ENCODE measurements around the gene FBRSL1. TPM values are rescaled to one million over a fixed set of nuclear protein-coding genes. Genes with fewer than 3 reads are reported as not detected.
"Not testable (repeated sequence)": the region's sequence is repeated elsewhere in the genome, so short reads cannot be mapped to it uniquely, and the experiment has no call there.

FBRSL1 gene
- total RNA-seq, 1 donor from 2014 or later: 44.9 TPM

DNA sequence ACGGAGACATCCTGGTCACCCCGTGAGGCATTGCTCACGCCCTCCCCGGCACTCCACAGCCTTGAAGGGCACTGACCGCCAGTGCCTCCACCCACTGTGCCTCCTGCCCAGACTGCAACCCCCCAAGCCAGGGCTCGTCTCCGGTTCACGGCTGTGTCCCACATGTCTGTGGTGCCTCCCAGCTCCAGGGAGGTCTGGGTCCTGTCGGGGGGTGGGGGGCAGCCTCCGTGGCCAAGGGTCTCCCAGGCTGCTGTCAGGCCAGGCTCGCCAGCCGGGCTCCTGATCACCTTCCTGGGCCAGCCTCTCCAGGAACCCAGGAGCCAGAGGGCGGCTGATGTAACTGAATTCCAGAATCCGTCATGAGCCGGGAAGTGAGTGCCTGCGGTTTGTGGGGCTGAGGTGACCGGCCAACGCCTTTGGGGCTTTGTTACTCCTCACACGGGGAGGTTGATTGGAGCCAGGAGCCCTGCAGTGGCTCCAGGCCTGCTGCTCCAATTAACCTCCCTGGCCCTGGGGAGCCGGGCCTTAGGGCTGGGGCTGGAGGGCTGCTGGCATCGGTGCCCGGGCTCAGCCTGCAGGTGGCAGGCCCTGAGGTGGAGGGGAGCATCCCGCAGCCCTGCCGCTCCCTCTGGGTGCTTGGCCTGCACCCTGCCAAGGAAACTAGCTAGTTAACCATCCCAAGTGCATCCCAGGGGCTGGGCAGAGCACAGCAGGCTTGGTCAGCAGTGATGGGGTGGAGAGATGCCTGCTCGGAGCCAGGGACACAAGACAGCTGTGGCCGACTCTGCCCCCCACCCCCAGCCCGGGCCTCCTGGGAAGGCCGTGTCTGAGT, 36.4 kb upstream of the FBRSL1 start:
- DNase-seq (ENCODE audit: low spot score): no peak

DNA sequence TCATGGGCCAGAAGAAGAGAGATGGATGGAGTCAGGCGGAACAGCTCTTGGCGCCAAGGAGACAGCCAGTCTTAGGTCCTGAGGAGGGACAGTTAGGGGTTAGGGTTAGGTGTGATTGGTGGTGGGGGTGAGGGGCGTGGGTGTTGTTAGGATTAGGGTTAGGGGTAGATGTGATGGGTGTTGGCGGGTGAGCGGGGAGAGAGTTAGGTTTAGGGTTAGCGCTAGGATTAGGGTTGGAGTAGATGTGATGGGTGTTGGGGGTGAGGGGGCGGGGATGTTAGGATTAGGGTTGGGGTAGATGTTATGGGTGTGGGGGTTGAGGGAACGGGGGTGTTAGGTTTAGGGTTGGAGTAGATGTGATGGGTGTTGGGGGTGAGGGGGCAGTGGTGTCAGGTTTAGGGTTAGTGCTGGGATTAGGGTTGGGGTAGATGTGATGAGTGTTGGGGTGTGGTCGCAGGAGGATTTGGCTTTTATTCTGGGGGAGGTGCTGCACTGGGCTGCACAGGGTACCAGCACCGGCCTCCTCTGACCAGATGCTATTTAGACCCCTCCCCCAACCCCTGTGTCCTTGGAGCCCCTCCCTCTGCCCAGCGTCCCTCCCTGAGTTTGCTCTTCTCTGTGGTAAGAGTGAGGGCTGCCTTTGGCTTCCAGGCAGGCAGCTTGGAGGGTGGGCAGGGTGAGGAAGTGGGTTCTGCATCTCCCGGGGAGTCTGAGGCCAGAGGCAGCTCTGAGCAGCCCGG, 35.6 kb upstream of the FBRSL1 start:
- ATAC-seq (no peak), DNase-seq (ENCODE audit: low spot score) (no peak)

More for the DNA sequence above, 36.4 kb upstream of the FBRSL1 start:
- ATAC-seq: no peak

DNA sequence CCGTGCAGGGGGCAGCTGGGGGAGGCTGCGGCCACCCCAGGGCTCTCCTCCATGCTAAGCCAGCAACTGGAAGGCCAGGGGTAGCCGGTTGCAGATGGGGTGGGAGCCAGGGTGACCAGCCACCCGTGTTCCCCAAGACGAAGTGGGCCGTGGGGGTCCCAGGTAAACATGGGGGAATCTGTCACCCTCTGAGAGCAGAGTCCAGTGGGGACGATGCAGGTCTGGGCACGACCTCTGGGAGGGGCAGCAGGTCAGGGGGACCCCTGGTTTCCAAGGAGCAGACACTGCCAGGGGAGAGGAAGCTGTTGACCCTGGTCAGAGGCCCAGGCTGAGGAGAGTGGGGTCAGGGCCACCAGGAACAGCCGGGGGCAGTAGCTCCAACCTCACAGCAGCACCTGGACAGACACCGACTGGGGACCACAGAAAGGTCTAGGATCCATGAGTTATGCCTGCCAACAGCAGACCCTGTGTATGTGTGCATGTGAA, 35.0 kb upstream of the FBRSL1 start:
- DNase-seq (ENCODE audit: low spot score) (no peak), ATAC-seq (no peak)

DNA sequence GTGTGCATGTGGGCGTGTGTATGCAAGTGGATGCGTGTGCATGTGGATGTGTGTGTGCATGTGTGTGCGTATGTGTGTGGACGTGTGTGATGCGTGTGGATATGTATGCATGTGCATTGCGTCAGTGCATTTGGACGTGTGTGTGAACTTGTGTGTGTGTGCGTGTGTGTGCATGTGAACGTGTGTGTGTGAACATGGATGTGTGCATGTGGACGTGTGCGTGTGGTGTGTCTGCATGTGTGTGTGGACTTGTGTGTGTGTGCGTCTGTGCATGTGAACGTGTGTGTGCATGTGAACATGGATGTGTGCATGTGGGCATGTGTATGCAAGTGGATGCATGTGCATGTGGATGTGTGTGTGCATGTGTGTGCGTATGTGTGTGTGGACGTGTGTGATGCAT, 34.4 kb upstream of the FBRSL1 start:
- DNase-seq (ENCODE audit: low spot score): no peak
- ATAC-seq: no peak

DNA sequence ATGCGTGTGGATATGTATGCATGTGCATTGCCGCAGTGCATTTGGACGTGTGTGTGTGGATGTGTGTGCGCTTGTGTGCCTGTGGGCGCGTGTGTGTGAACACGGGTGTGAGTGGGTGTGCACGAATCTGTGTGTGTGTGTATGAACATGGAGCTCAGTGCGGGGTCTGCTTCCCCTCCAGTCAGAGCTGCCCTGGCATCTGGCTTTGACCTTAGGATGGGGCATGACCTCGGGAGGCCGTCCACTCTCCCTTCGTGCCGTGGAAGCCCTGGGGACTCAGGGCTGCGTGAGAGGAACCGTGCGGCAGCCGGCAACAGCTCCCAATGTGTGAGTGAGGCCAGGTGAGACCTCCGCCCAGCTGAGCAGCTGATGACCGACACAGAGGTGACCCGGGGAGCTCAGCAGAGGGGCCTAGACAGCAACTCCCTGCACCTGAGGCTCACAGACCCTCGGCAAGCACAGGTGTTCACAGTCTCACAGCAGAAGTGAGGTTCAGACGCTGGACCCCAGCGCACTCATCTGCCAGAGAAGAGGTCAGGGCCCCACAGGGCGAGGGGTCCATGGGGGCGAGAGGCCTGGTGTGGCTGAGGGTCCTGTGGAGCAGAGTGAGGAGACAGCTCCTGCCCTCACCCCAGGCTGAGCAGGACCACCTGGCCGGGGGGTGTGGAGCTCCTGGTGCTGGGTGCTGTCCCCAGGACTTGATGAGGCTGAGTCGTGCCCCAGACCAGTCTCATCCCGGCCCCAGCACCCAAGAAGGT, 33.6 kb upstream of the FBRSL1 start:
- ATAC-seq (no peak), DNase-seq (ENCODE audit: low spot score) (no peak)

DNA sequence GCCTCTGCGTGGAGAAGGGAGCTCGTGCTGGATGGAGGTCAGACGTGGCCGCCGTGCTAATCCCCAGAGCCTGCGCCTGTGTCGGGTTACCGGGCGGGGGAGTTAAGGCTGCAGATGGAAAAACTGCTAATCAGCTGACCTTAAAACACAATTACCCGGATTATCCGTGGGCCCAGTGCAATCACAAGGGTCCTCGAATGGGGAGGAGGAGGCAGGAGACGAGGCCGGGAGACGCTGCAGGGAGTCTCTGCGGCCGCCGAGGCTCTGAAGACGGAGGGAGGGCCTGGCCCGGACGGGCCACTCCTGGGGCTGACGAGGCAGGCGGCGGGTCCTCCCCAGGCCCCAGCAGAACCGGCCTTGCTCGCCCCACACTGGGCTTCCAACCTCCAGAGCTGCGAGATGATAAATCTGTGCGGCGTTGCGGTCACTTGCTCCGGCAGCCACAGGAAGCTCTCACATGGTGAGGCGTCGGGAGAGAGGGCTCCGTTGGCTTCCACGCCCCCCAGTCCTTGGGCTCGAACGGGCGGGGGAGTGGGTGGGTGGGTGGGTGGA, 32.9 kb upstream of the FBRSL1 start:
- DNase-seq (ENCODE audit: low spot score): no peak
- no peak for ATAC-seq

DNA sequence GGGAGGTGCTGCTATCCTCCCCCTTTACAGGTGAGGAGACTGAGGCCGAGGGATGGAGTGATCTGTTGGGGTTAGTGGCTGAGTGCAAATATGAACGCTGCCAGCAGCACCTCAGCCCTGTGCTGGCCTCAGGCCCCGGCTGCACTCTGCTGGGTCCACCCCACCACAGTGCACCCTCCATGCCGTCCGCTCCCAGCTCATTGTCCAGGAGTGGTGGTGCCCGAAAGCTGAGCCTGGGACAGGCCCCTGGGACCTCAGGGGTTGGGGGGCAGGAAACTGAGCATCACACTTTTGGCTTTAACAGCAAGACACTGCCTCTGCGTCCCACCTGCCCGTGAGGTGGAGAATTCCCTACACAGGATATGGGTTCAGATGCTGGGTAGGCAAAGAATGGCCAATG, 31.5 kb upstream of the FBRSL1 start:
- DNase-seq (ENCODE audit: low spot score) (no peak), ATAC-seq (no peak)

DNA sequence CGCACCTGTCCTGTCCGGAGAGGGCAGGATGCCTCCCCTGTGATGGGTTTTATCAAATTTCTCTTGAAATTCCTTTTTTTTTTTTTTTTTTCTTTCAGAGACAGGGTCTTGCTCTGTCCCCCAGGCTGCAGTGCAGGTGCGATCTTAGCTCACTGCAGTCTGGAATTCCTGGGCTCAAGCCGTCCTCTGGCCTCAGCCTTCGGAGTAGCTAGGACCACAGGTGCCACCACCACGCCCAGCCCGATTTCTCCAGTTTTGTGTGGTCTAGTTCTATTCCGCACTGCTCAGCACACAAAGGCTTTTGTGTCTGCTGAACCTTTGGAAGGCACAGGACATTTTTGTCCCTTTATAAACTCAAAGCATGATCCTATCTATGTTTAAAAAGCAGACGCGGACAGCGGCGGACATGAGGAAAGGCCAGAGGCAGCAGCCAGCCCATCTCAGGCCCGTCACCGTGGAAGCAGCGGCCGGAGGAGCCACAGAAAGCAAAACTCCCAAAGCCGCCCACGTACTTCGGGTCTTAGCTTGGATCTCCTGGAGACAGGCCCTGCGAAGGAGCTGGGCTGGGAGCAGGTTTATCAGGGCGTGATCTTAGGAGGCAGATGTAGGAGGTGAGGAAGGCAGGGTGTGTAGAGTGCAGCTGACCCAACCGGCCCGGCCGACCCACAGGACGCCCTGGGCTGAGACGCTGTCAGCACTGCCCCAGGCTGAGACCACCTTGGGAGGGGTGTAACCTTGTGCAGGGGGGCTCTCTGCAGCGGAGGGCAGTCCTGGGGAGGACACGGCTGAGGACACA, 30.9 kb upstream of the FBRSL1 start:
- ATAC-seq (no peak), DNase-seq (ENCODE audit: low spot score) (no peak)

DNA sequence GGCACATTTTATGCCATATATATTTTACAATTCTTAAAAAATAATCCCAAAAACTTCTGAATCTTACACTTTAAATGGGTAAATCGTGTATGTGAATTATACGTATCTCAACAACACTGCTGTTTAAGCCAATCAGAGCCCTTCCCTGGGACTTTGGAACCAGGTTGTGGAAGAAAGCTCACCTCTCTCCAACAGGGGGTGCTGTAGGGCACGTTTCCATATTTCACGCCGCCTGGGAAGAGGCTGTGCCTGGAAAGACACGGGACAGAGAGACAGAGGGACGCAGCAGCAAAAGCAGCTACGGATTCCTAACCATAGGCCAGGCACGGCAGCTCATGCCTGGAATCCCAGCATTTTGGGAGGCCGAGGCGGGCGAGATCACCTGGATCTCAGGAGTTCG, 29.4 kb upstream of the FBRSL1 start:
- no peak for DNase-seq (ENCODE audit: low spot score)

DNA sequence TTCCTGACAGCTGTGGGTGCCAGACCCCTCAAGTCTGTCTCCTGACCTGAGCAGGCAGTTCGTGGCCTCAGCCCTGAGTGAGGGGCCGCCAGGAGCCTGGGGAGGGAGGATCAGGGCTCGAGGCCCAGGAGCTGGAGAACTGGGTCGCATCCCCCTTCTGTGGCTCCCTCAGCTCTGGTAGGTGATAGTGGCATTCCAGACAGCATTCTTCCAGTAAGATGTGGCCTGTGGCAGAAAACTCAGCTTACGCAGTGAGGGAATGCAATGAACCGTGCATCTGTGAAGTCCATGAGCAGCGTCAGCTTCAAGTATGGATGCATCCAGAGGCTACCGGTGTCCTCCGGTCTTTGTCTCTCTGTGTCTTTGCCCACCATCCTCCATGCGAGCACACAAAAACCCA, 28.4 kb upstream of the FBRSL1 start:
- no peak for ATAC-seq

More for the DNA sequence above, 29.4 kb upstream of the FBRSL1 start:
- ATAC-seq: peak; percentile 47

DNA sequence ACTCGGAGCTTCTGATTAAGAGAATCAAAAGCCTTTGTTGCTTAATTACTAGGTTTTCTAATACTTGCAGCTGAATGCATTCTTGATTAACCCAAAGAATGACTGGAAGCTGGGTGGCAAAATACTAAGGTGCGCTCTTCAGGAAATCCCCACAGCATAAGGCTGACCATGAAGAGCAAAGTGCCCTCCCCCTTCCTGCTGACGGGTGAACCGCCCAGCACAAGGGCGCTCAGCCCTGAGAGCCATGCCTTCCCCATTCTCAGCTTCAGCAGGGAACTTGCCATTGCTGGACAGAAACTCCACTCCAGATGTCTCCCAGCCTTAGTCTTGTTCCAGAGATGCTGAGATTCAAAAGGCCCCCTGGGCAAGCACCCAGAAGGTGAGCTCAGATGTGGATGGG, 27.2 kb upstream of the FBRSL1 start:
- DNase-seq (ENCODE audit: low spot score) (no peak), ATAC-seq (no peak)

More for the DNA sequence above, 28.4 kb upstream of the FBRSL1 start:
- no peak for DNase-seq (ENCODE audit: low spot score)

DNA sequence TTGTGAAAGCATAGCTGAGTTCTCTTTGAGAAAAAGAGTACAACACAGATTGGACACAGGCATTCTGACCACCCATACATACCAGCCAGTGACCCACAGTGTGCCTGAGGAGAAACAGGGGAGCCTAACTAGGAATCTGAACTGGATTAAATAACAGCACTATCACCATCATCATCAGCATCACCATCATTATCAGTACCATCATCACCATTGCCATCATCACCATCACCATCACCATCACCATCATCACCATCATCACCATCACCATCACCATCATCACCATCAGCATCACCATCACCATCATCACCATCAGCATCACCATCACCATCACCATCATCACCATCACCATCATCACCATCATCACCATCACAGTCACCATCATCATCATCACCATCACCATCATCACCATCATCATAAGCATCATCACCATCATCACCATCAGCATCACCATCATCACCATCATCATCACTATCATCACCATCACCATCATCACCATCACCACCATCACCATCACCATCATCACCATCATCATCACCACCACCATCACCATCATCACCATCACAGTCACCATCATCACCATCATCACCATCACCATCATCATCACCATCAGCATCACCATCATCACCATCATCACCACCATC, 26.5 kb upstream of the FBRSL1 start:
- DNase-seq (ENCODE audit: low spot score); ATAC-seq: not testable (repeated sequence)

DNA sequence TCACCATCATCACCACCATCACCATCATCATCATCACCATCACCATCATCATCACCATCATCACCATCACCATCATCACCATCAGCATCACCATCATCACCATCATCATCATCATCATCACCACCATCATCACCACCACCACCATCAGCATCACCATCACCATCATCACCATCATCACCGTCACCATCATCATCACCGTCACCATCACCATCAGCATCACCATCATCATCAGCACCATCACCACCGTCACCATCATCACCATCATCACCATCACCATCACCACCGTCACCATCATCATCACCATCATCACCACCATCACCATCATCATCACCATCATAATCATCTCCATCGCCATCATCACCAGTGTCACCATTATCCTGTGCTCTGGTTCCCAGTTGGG, 25.6 kb upstream of the FBRSL1 start:
- ATAC-seq: not testable (repeated sequence)

DNA sequence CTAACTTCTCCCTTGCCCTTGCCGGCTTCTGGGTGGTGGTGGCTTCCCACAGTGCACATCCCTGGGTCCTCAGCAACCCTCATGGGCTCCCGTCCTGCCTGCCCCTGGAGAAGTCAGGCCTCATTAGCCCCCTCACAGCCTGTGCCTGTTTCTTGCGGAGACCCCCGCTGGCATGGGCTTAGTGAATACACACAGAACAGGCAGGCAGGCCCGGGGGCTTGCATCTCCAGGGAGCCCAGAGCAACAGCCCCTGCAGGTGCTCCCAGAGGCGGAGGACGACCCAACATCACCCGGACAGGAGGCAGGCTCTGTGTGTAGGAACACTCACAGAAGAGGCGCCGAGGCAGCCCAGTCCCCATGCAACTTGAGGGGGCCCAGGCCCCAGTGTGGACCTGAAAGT, 25.1 kb upstream of the FBRSL1 start:
- no peak for DNase-seq (ENCODE audit: low spot score)
- no peak for ATAC-seq

More for the DNA sequence above, 25.6 kb upstream of the FBRSL1 start:
- DNase-seq (ENCODE audit: low spot score): not testable (repeated sequence)

DNA sequence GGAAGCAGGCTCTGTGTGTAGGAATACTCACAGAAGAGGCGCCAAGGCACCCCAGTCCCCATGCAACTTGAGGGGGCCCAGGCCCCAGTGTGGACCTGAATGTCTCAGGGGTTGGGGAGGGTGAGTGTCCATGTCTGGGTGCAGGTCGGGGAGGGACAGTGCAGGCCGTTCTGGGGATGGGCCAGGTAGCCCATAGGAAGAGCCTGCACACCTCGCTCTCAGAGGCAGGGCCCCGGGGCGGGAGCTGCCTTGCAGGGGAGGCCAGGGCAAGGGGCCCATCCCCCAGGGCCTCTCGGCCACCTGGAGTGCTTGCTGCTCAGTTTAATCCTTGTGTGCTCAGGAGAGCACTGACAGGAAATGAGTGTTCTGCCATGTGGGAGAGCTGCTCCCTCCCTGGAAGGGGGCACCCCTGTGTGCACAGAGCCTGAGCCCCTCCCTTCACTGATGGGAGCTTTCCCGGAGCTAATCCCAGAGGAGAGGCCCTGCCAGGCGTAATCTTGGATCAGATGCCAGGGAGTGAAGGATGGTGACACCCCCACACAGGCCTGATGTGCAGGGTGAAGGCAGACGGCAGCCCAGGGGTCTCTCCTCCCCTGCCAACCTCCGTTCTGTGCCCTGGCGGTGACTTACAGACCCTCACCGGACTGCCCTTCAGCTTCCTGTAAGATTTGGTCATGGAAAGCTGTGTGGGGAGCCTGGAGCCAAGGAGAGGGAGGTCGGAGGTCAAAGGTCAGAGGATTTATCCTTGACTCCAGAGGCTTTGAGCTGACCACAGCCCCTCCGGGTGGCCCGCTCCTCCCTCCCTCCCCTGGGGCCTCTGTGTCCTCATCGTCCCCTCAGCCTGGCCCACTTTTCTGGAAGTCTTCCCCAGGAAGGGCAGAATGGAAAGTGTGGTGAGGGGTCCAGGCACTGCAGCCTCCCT, 24.4 kb upstream of the FBRSL1 start:
- DNase-seq (ENCODE audit: low spot score): no peak
- ATAC-seq: no peak

DNA sequence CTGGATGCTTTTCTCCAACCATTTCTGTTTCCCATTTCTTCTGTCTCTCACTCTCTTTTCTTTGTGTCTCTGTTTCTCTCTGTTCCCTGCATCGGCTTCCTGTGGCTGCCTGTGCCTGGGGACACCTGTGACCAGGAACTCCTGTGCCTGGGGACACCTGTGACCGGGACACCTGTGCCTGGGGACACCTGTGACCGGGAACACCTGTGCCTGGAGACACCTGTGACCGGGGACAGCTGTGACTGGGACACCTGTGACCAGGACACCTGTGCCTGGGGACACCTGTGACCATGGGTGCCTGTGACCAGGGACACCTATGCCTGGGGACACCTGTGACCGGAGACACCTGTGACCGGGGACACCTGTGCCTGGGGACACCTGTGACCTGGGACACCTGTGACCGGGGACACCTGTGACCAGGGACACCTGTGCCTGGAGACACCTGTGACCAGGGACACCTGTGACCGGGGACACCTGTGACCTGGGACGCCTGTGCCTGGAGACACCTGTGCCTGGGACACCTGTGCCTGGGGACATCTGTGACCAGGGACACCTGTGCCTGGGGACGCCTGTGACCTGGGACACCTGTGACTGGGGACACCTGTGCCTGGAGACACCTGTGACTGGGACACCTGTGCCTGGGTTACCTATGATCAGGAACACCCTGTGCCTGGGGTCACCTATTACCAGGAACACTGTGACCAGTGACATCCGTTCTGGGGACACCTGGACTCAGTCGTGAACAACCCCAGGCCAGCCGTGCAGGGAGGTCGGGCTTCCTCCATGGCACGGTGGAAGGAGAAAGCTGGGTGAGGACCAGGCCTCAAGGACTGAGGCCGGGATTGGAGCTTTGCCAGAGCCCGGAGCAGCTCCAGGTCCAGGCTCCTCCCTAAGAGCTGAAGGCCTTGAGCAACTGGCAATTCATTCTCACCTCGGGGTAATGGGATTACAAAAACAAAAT, 23.4 kb upstream of the FBRSL1 start:
- DNase-seq (ENCODE audit: low spot score) (no peak), ATAC-seq (no peak)

DNA sequence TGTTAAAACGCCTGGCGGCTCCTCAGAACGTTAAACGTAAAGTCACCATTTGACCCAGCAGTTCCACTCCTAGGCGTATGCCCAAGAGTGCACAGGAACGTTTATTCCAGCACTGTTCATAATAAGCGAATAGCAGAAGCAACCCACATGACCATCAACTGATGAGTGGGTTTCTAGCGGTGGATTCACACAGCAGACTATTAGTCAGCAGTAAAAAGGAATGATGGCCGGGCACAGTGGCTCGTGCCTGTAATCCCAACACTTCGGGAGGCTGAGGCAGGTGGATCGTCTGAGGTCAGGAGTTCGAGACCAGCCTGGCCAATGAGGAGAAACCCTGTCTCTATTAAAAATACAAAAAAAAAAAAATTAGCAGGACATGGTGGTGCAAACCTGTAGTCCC, 22.4 kb upstream of the FBRSL1 start:
- DNase-seq (ENCODE audit: low spot score) (no peak), ATAC-seq (no peak)
